GM23338 (cell line): ENCODE measurements around the gene TTBK2. TPM values are rescaled to one million over a fixed set of nuclear protein-coding genes. Genes with fewer than 3 reads are reported as not detected.

ENCODE experiments used
- ATAC-seq: fragments of 200-7000 bp; cut with Tn5 transposase; 3 replicates; pipeline ENCODE4 v1.9.1; 2020
- DNase-seq: peaks from one replicate; pipeline ENCODE4 v3.0.0-alpha.2; 2015; ENCODE audit warnings: low spot score
- H2AFZ ChIP-seq: fragments of 200-600 bp; sonication (generic); 2 replicates; pipeline ENCODE4 v1.8.0; 2016; ENCODE audit warnings: antibody characterized with exemption, mild to moderate bottlenecking, moderate library complexity
- H3F3A ChIP-seq: fragments of 200-600 bp; sonication (generic); replicated peaks from 2 replicates; pipeline ENCODE4 v1.8.0; 2017; ENCODE audit warnings: antibody characterized with exemption, mixed run types, low read depth
- H3K27ac ChIP-seq: fragments of 200-600 bp; sonication (generic); 2 replicates; pipeline ENCODE4 v1.6.1; 2016; ENCODE audit warnings: low read depth
- H3K27me3 ChIP-seq: fragments of 200-600 bp; sonication (generic); 2 replicates; pipeline ENCODE4 v1.8.0; 2016; ENCODE audit warnings: mild to moderate bottlenecking, mixed run types, moderate library complexity; ENCODE audit not compliant: insufficient read depth
- H3K36me3 ChIP-seq: fragments of 200-600 bp; sonication (generic); 2 replicates; pipeline ENCODE4 v1.8.0; 2016; ENCODE audit warnings: mild to moderate bottlenecking; ENCODE audit not compliant: insufficient read depth
- H3K4me1 ChIP-seq: fragments of 200-600 bp; sonication (generic); 2 replicates; pipeline ENCODE4 v1.8.0; 2016; ENCODE audit warnings: mild to moderate bottlenecking, moderate library complexity; ENCODE audit not compliant: insufficient read depth
- H3K4me2 ChIP-seq: fragments of 200-600 bp; sonication (generic); 2 replicates; pipeline ENCODE4 v1.7.1; 2017; ENCODE audit warnings: mixed run types
- H3K4me3 ChIP-seq: fragments of 200-600 bp; sonication (generic); 2 replicates; pipeline ENCODE4 v1.6.1; 2016; ENCODE audit warnings: mixed run types
- H3K79me2 ChIP-seq: fragments of 200-600 bp; sonication (generic); replicated peaks from 2 replicates; pipeline ENCODE4 v1.8.0; 2017; ENCODE audit warnings: mild to moderate bottlenecking; ENCODE audit not compliant: insufficient read depth
- H3K9me2 ChIP-seq: fragments of 200-600 bp; sonication (generic); 2 replicates; pipeline ENCODE4 v1.8.0; 2017; ENCODE audit not compliant: insufficient read depth
- H4K20me1 ChIP-seq: fragments of 200-600 bp; sonication (generic); replicated peaks from 2 replicates; pipeline ENCODE4 v1.8.0; 2017; ENCODE audit warnings: mild to moderate bottlenecking; ENCODE audit not compliant: insufficient read depth
- H3K27ac Mint-ChIP-seq: 2 replicates; pipeline ENCODE4 v1.8.0; 2020; ENCODE audit warnings: inconsistent platforms, mild to moderate bottlenecking, moderate library complexity, mixed read lengths
- H3K27me3 Mint-ChIP-seq: 3 replicates; pipeline ENCODE4 v1.8.0; 2022; ENCODE audit warnings: low read depth, mild to moderate bottlenecking, moderate library complexity, mixed read lengths, inconsistent platforms; ENCODE audit not compliant: insufficient read depth, poor library complexity
- H3K36me3 Mint-ChIP-seq: 3 replicates; pipeline ENCODE4 v1.8.0; 2021; ENCODE audit warnings: low read depth, mild to moderate bottlenecking, inconsistent platforms, moderate library complexity, mixed read lengths
- H3K4me1 Mint-ChIP-seq: 3 replicates; pipeline ENCODE4 v1.8.0; 2020; ENCODE audit warnings: mild to moderate bottlenecking, inconsistent platforms, mixed read lengths
- H3K4me3 Mint-ChIP-seq: 3 replicates; pipeline ENCODE4 v1.8.0; 2021; ENCODE audit warnings: moderate library complexity, mild to moderate bottlenecking, inconsistent platforms, mixed read lengths
- H3K9me3 Mint-ChIP-seq: 3 replicates; pipeline ENCODE4 v1.8.0; 2020; ENCODE audit warnings: moderate library complexity, mild to moderate bottlenecking, inconsistent platforms, mixed read lengths
- CREB1 ChIP-seq: fragments of 250-450 bp; sonication (Bioruptor Pico); IDR thresholded peaks from 2 replicates; pipeline ENCODE4 v1.5.0; 2020; ENCODE audit warnings: low read depth, mild to moderate bottlenecking, moderate library complexity
- EZH2 ChIP-seq: fragments of 200-600 bp; sonication (generic); IDR thresholded peaks from one replicate; pipeline ENCODE4 v1.8.0; 2017; ENCODE audit warnings: antibody characterized with exemption, mild to moderate bottlenecking, low read depth; ENCODE audit not compliant: unreplicated experiment
- EZH2phosphoT487 ChIP-seq: fragments of 200-600 bp; sonication (generic); IDR thresholded peaks from one replicate; pipeline ENCODE4 v1.8.1; 2018; ENCODE audit warnings: antibody characterized with exemption; ENCODE audit not compliant: unreplicated experiment
- JUNB ChIP-seq: IDR thresholded peaks from one replicate; pipeline ENCODE4 v1.6.1; 2016; ENCODE audit warnings: antibody characterized with exemption; ENCODE audit not compliant: unreplicated experiment
- NANOG ChIP-seq: IDR thresholded peaks from 2 replicates; pipeline ENCODE4 v1.6.1; 2016; ENCODE audit warnings: antibody characterized with exemption, borderline replicate concordance
- POLR2AphosphoS5 ChIP-seq: IDR thresholded peaks from 2 replicates; pipeline ENCODE4 v1.6.1; 2016; ENCODE audit warnings: antibody characterized with exemption, low read depth
- STAT1 ChIP-seq: IDR thresholded peaks from one replicate; pipeline ENCODE4 v1.6.1; 2016; ENCODE audit warnings: antibody characterized with exemption; ENCODE audit not compliant: unreplicated experiment
- ZNF114 ChIP-seq: fragments of 250-450 bp; sonication (Bioruptor Pico); IDR thresholded peaks from 2 replicates; pipeline ENCODE4 v1.5.0; 2020; ENCODE audit warnings: mild to moderate bottlenecking, moderate library complexity
- ZNF331 ChIP-seq: fragments of 250-450 bp; sonication (Bioruptor Pico); IDR thresholded peaks from 2 replicates; pipeline ENCODE4 v1.5.0; 2020; ENCODE audit warnings: low read depth, mild to moderate bottlenecking, moderate library complexity
- ZNF462 ChIP-seq: fragments of 250-450 bp; sonication (Bioruptor Pico); IDR thresholded peaks from 2 replicates; pipeline ENCODE4 v1.5.0; 2020; ENCODE audit warnings: mild to moderate bottlenecking, moderate library complexity
- polyA plus RNA-seq: library from polyadenylated mRNA; unstranded; fragments of >200 nt; fragmentation: Nextera tagmentation; extraction: Ambion mirVana; gene quantifications from 2 replicates; pipeline ENCODE4 v1.2.1, GENCODE V29; 2016
- total RNA-seq: library from RNA; depleted of rRNA; stranded (reverse); fragments of >200 nt; shearing (Covaris generic); gene quantifications from 2 replicates; pipeline ENCODE4 v1.2.3, GENCODE V29; 2014
- TF ChIP-seq, protein P1 (sequence below): IDR thresholded peaks from one replicate; pipeline ENCODE4 v1.6.1; 2018; ENCODE audit warnings: antibody characterized with exemption; ENCODE audit not compliant: unreplicated experiment
- TF ChIP-seq, protein P2 (sequence below): IDR thresholded peaks from 2 replicates; pipeline ENCODE4 v1.6.1; 2016; ENCODE audit warnings: antibody characterized with exemption
- TF ChIP-seq, protein P3 (sequence below), 2 experiments: fragments of 200-600 bp in 1 of 2; sonication (generic) in 1 of 2; conservative IDR thresholded peaks; 2 replicates each; pipeline versions ENCODE4 v1.5.1 to v1.6.1; 2016 to 2017; ENCODE audit warnings: antibody characterized with exemption in 2 of 2, low read depth in 2 of 2, mild to moderate bottlenecking in 2 of 2, moderate library complexity in 1 of 2

TTBK2 gene
- total and polyA plus RNA-seq, 2 experiments from 2014 or later: 5.8 to 15.9 TPM

DNA sequence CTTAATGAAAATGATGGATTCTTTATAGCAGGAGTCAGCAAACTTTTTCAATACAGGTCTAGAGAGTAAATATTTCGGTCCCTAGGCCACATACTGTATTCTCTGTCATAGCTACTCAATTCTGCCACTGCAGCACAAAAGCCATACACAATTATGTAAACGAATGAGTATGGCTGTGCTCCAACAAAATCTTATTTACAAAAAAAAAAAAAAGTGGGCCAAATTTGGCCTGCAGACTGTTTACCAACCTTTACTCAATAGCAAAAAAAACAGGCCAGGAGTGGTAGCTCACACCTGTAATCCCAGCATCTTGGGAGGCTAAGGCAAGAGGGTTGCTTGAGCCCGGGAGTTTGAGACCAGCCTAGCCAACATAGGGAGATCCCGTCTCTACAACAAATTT lies 41.1 kb downstream of the TTBK2 start:
- DNase-seq (no peak), ATAC-seq (no peak)
- Histone ChIP-seq H3K4me3 (no peak overlapping the region), H3K36me3 (peaks cover 4% of the 10 kb centered on the region; the same call in 1 of the 2 replicates), H2AFZ (no peak overlapping the region), H3K27me3 (no peaks in the 10 kb centered on the region), H3K79me2 (peaks cover 8% of the 10 kb centered on the region), H3K27ac (peak overlapping the region; percentile 23; the same call in 1 of the 2 replicates), H3K4me1 (no peaks in the 10 kb centered on the region), H3F3A (no peaks in the 10 kb centered on the region), H4K20me1 (no peaks in the 10 kb centered on the region), H3K9me2 (no peaks in the 10 kb centered on the region), H3K4me2 (no peak overlapping the region)
- Mint-ChIP-seq H3K36me3 (peaks cover 5% of the 10 kb centered on the region; the same call in 2 of the 3 replicates), H3K4me3 (no peak overlapping the region), H3K4me1 (peaks cover 6% of the 10 kb centered on the region; the same call in 2 of the 3 replicates), H3K9me3 (peaks cover 13% of the 10 kb centered on the region), H3K27me3 (no peaks in the 10 kb centered on the region), H3K27ac (no peak overlapping the region)
- TF ChIP-seq ZNF462 (CRISPR knock-in tag): no peak
- no peak for TF ChIP-seq EZH2
- no peak for TF ChIP-seq STAT1
- TF ChIP-seq ZNF114: no peak
- TF ChIP-seq NANOG: no peak
- TF ChIP-seq EZH2phosphoT487: no peak
- TF ChIP-seq, protein P1, sequence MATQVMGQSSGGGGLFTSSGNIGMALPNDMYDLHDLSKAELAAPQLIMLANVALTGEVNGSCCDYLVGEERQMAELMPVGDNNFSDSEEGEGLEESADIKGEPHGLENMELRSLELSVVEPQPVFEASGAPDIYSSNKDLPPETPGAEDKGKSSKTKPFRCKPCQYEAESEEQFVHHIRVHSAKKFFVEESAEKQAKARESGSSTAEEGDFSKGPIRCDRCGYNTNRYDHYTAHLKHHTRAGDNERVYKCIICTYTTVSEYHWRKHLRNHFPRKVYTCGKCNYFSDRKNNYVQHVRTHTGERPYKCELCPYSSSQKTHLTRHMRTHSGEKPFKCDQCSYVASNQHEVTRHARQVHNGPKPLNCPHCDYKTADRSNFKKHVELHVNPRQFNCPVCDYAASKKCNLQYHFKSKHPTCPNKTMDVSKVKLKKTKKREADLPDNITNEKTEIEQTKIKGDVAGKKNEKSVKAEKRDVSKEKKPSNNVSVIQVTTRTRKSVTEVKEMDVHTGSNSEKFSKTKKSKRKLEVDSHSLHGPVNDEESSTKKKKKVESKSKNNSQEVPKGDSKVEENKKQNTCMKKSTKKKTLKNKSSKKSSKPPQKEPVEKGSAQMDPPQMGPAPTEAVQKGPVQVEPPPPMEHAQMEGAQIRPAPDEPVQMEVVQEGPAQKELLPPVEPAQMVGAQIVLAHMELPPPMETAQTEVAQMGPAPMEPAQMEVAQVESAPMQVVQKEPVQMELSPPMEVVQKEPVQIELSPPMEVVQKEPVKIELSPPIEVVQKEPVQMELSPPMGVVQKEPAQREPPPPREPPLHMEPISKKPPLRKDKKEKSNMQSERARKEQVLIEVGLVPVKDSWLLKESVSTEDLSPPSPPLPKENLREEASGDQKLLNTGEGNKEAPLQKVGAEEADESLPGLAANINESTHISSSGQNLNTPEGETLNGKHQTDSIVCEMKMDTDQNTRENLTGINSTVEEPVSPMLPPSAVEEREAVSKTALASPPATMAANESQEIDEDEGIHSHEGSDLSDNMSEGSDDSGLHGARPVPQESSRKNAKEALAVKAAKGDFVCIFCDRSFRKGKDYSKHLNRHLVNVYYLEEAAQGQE: no peak
- no peak for TF ChIP-seq POLR2AphosphoS5
- TF ChIP-seq JUNB: no peak
- TF ChIP-seq CREB1: no peak
- no peak for TF ChIP-seq ZNF331 (CRISPR knock-in tag)
- TF ChIP-seq, protein P2, sequence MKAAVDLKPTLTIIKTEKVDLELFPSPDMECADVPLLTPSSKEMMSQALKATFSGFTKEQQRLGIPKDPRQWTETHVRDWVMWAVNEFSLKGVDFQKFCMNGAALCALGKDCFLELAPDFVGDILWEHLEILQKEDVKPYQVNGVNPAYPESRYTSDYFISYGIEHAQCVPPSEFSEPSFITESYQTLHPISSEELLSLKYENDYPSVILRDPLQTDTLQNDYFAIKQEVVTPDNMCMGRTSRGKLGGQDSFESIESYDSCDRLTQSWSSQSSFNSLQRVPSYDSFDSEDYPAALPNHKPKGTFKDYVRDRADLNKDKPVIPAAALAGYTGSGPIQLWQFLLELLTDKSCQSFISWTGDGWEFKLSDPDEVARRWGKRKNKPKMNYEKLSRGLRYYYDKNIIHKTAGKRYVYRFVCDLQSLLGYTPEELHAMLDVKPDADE: no peak
- TF ChIP-seq, protein P3, sequence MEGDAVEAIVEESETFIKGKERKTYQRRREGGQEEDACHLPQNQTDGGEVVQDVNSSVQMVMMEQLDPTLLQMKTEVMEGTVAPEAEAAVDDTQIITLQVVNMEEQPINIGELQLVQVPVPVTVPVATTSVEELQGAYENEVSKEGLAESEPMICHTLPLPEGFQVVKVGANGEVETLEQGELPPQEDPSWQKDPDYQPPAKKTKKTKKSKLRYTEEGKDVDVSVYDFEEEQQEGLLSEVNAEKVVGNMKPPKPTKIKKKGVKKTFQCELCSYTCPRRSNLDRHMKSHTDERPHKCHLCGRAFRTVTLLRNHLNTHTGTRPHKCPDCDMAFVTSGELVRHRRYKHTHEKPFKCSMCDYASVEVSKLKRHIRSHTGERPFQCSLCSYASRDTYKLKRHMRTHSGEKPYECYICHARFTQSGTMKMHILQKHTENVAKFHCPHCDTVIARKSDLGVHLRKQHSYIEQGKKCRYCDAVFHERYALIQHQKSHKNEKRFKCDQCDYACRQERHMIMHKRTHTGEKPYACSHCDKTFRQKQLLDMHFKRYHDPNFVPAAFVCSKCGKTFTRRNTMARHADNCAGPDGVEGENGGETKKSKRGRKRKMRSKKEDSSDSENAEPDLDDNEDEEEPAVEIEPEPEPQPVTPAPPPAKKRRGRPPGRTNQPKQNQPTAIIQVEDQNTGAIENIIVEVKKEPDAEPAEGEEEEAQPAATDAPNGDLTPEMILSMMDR (conservative IDR thresholded peaks at IDR 0.05; ENCODE audit: low read depth in 2 of 2): no peak
